Ammon's horn (tissue), 1 donor: ENCODE results near the gene ARL13B.
A peak's percentile ranks its signal among the peaks of the same experiment; 100 is the strongest.
"Not testable (repeated sequence)": the region's sequence is repeated elsewhere in the genome, so short reads cannot be mapped to it uniquely, and the experiment has no call there.

ENCODE experiments used
- DNase-seq: peaks from one replicate; pipeline ENCODE4 v3.0.0-alpha.2; 2016; ENCODE audit warnings: low spot score

Gene ARL13B

GRCh38 chr3:94063496-94064119, 83.7 kb downstream of the ARL13B start:
- no peak for DNase-seq

GRCh38 chr3:94064243-94064860, 84.4 kb downstream of the ARL13B start:
- no peak for DNase-seq

- no peak for DNase-seq
Measured at GRCh38 chr3:94065122-94065521, 85.2 kb downstream of the ARL13B start.

- DNase-seq: no peak
Measured at GRCh38 chr3:94065819-94066480, 86.0 kb downstream of the ARL13B start.

- DNase-seq: no peak
Measured at GRCh38 chr3:94066506-94067500, 86.8 kb downstream of the ARL13B start.

- DNase-seq: no peak
Measured at GRCh38 chr3:94069194-94069813, 89.3 kb downstream of the ARL13B start.

- no peak for DNase-seq
Measured at GRCh38 chr3:94070341-94070911, 90.5 kb downstream of the ARL13B start.

- no peak for DNase-seq
Measured at GRCh38 chr3:94071713-94072284, 91.8 kb downstream of the ARL13B start.

- DNase-seq: no peak
Measured at GRCh38 chr3:94076055-94076454, 96.1 kb downstream of the ARL13B start.

GRCh38 chr3:94080552-94080951, 100.6 kb downstream of the ARL13B start:
- DNase-seq: not testable (repeated sequence)

GRCh38 chr3:94081884-94082283, 101.9 kb downstream of the ARL13B start:
- no peak for DNase-seq

- no peak for DNase-seq
Measured at GRCh38 chr3:94082391-94082937, 102.5 kb downstream of the ARL13B start.

GRCh38 chr3:94083261-94083660, 103.3 kb downstream of the ARL13B start:
- no peak for DNase-seq

GRCh38 chr3:94089126-94089525, 109.2 kb downstream of the ARL13B start:
- peak; percentile 22 for DNase-seq

GRCh38 chr3:94092086-94092485, 112.1 kb downstream of the ARL13B start:
- DNase-seq: no peak

- DNase-seq: no peak
Measured at GRCh38 chr3:94093151-94093550, 113.2 kb downstream of the ARL13B start.

- no peak for DNase-seq
Measured at GRCh38 chr3:94095111-94095510, 115.2 kb downstream of the ARL13B start.

- no peak for DNase-seq
Measured at GRCh38 chr3:94098452-94098851, 118.5 kb downstream of the ARL13B start.

GRCh38 chr3:94099311-94099710, 119.4 kb downstream of the ARL13B start:
- no peak for DNase-seq

- DNase-seq: no peak
Measured at GRCh38 chr3:94101860-94102259, 121.9 kb downstream of the ARL13B start.
